DND-41 (cell line): ENCODE measurements around the gene CMTM7.

Source experiments
- EZH2 ChIP-seq: IDR thresholded peaks from 3 replicates; pipeline ENCODE4 v1.6.1; 2012; ENCODE audit warnings: borderline replicate concordance, low read depth, mild to moderate bottlenecking, moderate library complexity, low read length, inconsistent platforms; ENCODE audit not compliant: severe bottlenecking
- TF ChIP-seq, protein P1 (sequence below): IDR thresholded peaks from 2 replicates; pipeline ENCODE4 v1.5.1; 2012; ENCODE audit warnings: borderline replicate concordance, low read length, moderate library complexity, mild to moderate bottlenecking; ENCODE audit not compliant: poor library complexity, severe bottlenecking; ENCODE audit errors: extremely low read depth

DNA sequence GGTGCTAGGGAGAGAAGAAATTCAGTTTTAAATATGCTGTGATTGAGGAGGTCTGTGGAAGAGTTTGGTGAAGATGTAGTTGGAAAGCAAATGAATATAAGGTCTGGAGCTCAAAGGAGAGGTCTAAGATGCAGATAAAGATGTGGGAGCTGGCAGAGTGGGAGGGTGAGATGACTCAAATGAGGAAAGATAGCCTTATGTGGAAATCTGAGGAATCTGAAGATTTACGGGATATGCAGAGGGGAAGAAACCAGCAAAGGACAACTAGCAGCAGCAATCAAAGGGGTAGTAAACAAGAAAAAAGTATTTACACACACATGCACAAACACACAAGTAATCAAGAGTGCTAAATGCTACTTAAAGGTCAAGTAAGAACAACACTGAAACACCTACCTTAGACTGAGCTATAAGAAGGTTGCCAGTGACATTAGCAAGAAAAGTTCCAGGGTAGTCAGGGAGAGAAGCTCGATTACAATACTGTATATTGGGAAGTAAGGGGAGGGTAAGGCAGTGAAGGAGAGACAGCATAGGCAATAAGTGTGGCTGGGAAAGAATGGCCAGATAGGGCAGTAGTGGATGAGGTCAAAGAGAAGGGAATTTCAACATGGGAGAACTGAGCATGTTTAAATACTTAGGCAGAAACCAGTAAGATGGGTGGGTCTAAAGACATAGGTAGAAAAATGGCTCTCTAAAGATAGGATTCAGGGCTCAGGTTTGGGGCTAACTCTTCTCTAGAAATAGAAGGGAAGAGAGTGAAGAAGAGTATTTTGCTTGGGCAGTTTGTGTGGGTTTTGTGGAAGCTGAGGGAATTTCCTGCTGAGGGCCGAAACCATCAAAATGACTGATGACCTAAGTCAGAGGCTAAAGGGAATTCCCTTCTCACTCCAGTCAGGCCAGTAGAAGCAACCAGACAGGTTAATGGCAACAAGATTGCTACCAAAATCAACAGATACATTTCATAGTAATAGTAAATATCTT is 102.1 kb downstream of the CMTM7 start:
- TF ChIP-seq, protein P1, sequence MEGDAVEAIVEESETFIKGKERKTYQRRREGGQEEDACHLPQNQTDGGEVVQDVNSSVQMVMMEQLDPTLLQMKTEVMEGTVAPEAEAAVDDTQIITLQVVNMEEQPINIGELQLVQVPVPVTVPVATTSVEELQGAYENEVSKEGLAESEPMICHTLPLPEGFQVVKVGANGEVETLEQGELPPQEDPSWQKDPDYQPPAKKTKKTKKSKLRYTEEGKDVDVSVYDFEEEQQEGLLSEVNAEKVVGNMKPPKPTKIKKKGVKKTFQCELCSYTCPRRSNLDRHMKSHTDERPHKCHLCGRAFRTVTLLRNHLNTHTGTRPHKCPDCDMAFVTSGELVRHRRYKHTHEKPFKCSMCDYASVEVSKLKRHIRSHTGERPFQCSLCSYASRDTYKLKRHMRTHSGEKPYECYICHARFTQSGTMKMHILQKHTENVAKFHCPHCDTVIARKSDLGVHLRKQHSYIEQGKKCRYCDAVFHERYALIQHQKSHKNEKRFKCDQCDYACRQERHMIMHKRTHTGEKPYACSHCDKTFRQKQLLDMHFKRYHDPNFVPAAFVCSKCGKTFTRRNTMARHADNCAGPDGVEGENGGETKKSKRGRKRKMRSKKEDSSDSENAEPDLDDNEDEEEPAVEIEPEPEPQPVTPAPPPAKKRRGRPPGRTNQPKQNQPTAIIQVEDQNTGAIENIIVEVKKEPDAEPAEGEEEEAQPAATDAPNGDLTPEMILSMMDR, result no peak
- no peak for TF ChIP-seq EZH2
